Ramos (cell line): ENCODE measurements around the gene PRLHR.
"Not testable (repeated sequence)": the region's sequence is repeated elsewhere in the genome, so short reads cannot be mapped to it uniquely, and the experiment has no call there.

Source experiments
- in situ Hi-C: fragments of 300-500 bp; cut with MboI; formaldehyde crosslinking; loops from one replicate; pipeline ENCODE4 v1.14.3; 2022; ENCODE audit warnings: low sequenced_read_pairs; ENCODE audit not compliant: unreplicated experiment

Gene PRLHR

GRCh38 chr10:118595598-118596425 lies at the start of gene PRLHR:
PRLHR (minus strand) TSS chr10:118595648; CDS start chr10:118595244, 404 bp downstream.
- in situ Hi-C loops, result no loop called here

DNA sequence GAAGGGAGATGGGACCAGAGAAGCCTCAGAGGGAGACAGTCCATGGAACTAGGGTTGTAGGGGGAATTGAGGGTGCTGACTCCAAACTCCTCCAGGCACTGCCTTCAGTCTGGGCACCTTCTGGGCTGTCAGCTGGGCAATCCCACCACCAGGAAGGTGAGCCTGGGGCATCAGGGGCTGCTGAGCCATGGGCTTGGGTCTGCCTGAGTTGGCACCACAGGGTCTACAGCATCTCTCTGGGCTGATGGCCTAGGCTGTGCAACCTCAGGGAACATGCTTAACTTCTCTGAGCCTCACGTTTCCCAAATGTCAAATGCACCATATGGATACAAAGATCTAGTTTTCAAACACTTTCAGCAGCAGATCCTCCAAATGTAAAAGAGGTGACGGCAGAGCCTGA lies 46.8 kb upstream of the PRLHR start:
- in situ Hi-C loops, result no loop called here

DNA sequence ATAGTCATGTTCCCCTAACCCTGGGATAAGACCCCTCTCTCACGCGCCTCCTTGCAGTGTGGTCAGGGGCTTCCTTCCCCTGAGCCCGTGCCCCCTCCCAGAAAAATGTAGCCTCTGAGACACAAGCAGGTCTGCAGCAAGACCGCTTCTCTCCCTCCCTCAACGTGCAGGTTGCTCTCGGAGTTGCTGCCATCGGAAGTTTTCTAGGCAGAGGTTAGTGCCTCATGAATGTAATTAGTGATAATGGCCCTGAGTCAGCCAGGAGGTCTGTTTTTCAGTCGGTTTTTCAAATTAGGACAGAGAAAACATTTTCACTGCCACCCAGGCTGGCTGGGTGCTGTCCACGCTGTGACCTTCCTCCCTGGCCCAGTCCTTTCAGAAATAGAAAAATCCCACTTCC lies 43.2 kb upstream of the PRLHR start:
- in situ Hi-C loops, result no loop called here

GRCh38 chr10:118635674-118636402 lies 40.4 kb upstream of the PRLHR start:
- in situ Hi-C loops, result no loop called here

DNA sequence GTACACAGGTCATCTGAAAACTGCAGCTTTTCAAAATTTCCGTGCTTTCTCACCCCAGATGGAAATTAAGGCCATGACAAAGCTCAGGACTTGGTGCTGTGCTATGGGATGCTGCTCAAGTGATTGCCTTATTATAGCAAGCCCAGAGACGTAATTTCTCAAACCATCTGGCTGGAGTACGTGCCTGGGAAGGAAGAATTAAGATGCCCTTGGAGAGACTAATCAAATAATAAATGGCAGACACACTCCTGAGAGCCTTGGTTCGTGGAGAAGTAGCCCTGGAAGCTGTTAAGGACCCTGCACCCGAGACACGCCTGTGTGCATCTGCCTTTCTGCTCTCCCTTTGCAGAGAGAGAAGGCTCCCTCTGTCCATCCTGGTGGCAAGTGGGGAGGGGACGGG lies 38.3 kb upstream of the PRLHR start:
- in situ Hi-C loops, result no loop called here

GRCh38 chr10:118629211-118629610 lies 33.8 kb upstream of the PRLHR start:
- in situ Hi-C loops, result no loop called here

DNA sequence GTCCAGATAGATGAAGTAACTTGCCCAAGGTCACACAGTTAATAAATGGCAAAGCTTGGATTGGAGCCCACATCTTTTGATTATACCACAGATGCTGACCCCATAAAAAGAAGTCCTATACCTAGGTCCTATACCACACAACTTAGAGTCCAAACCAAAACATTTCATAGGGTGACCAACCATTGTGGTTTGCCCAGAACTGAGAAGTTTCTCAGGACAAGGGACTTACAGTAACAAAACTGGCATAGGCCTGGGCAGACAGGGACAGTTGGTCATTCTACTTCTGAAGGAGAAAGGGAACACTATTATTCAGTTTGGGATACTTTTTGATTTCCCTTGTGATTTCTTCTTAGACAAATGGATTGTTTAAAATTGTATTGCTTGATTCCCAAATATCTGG lies 32.9 kb upstream of the PRLHR start:
- in situ Hi-C loops, result no loop called here

DNA sequence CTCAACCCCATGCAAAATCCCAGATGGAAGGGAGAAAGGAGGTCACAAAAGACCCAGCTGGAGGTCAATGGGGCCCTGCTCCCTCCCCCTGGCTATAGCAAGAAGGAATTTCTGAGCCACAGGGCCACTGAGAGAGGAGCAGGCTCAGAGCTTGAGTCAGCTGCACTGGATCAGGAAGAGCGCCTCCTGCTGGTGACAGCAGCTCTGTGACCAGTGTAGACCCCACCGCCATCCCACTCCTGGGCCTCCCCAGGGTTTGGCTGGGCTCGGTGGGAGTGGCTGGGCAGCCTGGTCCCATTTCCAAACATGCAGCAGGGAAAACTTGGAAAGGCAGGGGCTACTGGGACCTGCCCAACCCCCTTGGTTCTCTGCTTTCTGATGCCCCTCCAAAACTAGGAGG lies 31.5 kb upstream of the PRLHR start:
- in situ Hi-C loops, result no loop called here

DNA sequence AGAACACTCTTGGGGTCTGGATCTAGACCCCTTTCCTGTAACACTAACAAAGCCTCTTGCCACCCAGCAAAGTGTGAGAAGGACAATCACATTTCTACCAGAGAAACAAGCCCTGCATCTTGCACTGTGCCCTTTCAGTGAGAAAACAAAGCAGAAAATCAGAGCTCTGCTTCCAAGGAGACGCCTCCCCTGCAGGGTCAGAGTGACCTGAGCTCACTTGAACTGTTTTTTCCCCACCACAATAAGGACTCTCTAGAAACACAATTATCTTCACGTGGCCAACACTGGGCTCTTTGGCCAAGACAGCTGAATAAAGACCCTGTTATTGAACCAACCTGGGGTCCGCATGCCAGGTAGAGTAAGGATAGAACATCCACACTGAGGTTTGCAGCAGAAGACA lies 30.1 kb upstream of the PRLHR start:
- in situ Hi-C loops, result no loop called here

- in situ Hi-C loops, result no loop called here
These were observed 29.3 kb upstream of the PRLHR start for GRCh38 chr10:118624747-118625146.

DNA sequence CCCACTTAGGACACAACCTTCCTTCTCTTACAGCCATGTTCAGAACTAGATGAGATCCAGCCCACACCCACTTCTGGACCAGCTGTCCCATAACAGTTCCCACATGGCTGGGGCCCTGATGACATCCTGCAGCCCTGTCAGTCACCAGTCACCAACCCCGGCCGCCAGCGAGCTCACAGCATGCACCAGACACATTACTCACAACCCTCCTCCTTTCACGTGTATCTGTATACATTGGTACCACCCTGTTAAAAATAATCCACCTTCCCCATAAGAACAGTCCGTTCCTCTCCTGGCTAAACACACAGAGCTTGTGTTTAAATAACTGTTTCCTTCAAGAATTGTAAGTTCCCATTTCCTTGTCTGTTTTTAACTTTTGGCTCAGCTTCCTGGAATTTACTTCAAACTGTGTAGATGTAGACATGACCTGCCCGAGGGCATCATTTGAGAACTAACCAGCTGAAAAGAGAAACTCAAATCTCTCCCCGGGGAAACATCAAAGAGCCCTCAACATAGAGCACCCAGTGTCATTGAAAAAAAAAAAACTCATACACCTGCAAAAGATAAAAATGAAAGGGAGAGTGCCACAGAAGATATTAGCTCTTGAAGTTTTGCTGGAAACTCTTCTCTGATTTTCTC lies 26.0 kb upstream of the PRLHR start:
- in situ Hi-C loops, result no loop called here

DNA sequence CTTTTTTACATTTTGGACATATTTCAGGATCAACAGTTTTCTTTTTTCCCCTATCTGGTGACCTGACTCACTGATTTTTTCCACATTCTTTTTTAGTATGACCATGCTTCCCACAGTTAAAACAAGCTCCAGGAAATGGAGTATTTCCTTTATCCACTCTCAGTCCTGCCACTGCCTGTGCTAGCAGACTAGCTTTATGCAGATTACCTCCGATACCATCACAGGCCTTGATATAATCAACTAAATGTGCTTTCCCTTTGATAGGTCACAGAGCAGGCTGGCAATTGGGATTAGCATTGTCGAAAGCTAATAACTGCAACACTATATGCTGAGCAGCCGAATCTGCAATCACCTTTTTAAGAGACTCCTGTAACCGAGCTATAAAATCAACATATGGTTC lies 18.4 kb upstream of the PRLHR start:
- in situ Hi-C loops, result not testable (repeated sequence)

DNA sequence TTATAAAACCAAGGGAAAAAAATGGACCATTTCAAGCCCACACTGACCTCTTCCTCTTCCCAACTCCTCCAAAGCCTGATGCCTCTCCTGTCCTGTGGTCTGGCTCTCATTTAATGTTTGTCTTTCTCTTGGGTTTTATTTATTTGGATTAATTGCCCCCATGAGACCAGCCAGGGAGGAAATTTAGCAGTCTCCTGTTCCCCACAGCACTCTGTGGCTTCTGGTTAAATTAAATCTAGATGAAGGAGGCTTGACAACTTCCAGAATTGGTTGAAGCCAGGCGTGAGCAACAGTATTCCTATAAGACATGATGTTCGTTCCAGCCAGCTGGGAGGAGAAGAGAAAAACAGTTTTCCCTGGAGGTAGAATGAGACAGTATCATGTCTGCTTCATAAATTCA lies 15.1 kb upstream of the PRLHR start:
- in situ Hi-C loops, result no loop called here

GRCh38 chr10:118607768-118608354 lies 12.4 kb upstream of the PRLHR start:
- in situ Hi-C loops, result no loop called here

GRCh38 chr10:118605694-118606093 lies 10.2 kb upstream of the PRLHR start:
- in situ Hi-C loops, result no loop called here

- in situ Hi-C loops, result no loop called here
These were observed 1.1 kb upstream of the PRLHR start for GRCh38 chr10:118596426-118597124.

- in situ Hi-C loops, result no loop called here
These were observed 406 bp downstream of the PRLHR start for GRCh38 chr10:118595064-118595420.

- in situ Hi-C loops, result no loop called here
These were observed 920 bp downstream of the PRLHR start for GRCh38 chr10:118594392-118595063.

DNA sequence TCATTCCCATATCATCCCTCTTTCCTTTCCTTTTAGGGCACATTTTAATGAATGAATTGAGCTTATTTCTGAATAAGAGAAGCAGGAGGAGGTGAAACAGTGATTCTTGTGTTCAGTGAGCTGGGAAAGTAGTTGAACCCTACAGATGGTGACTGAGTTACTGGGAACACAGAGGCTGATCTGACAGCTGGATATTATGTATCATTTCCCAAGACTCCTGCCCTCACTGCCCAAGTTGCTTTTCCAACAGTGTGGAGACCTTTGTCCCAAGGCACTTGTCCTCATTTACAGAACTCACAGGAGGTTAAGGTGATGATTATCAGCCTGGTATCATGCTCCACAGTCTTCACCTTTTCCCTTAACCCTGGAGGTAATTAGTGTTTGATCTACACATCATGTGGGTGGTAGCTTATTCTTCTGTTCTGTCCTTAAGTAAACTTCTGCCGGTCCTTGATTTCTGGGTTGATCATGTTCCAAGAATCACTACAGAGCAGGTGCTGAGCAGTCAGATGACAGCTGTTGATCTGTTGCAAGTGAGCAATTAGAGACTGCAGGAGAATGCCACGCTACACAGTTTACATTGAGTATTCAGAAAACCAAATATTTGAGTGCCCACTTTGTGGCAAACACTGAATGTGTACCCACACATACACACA lies 2.6 kb downstream of the PRLHR start:
- in situ Hi-C loops, result no loop called here
